H1 (cell line): ENCODE measurements around the gene ARID1B. TPM values are rescaled to one million over a fixed set of nuclear protein-coding genes. Genes with fewer than 3 reads are reported as not detected.

Experiments used
- CTCF ChIA-PET: fragments of 300-600 bp; sonication (Branson Sonifier 250); formaldehyde crosslinking; loops from one replicate; lab custom pipeline; 2021; ENCODE audit not compliant: partially characterized antibody; lab: Charles Lee
- POLR2A ChIA-PET: fragments of 300-600 bp; sonication (Branson Sonifier 250); formaldehyde crosslinking; loops from one replicate; lab custom pipeline; 2021; ENCODE audit warnings: inconsistent platforms; ENCODE audit not compliant: partially characterized antibody; lab: Charles Lee
- DNase-seq, 2 experiments: peaks; one replicate each; pipeline versions ENCODE4 v3.0.0 to v3.0.0-alpha.2; 2010 to 2022; ENCODE audit warnings: low spot score in 2 of 2, low read depth in 1 of 2, mixed read lengths in 1 of 2
- FAIRE-seq: peaks from 2 replicates; lab custom pipeline; 2011; peaks lifted over from hg19 to GRCh38; lab: Jason Lieb, UNC
- H2AFZ ChIP-seq: 2 replicates; pipeline ENCODE4 v1.8.1; 2012; ENCODE audit warnings: low read length, inconsistent platforms
- H2AK5ac ChIP-seq: 2 replicates; pipeline ENCODE4 v1.6.1; 2013; ENCODE audit warnings: low read depth, low read length
- H2BK120ac ChIP-seq: replicated peaks from 2 replicates; pipeline ENCODE3; 2013; ENCODE audit warnings: low read depth, low read length, inconsistent platforms
- H2BK12ac ChIP-seq: 2 replicates; pipeline ENCODE4 v1.6.1; 2013; ENCODE audit warnings: low read depth, low read length
- H2BK15ac ChIP-seq: 2 replicates; pipeline ENCODE4 v1.6.1; 2013; ENCODE audit warnings: low read length
- H2BK20ac ChIP-seq: 2 replicates; pipeline ENCODE4 v1.6.1; 2013; ENCODE audit warnings: low read length
- H2BK5ac ChIP-seq: 2 replicates; pipeline ENCODE4 v1.6.1; 2013; ENCODE audit warnings: low read depth, low read length
- H3K14ac ChIP-seq: 2 replicates; pipeline ENCODE4 v1.6.1; 2013; ENCODE audit warnings: inconsistent platforms; ENCODE audit not compliant: insufficient read length
- H3K18ac ChIP-seq: 2 replicates; pipeline ENCODE4 v1.6.1; 2013; ENCODE audit warnings: low read length; ENCODE audit errors: extremely low read depth
- H3K23ac ChIP-seq: 2 replicates; pipeline ENCODE4 v1.6.1; 2013; ENCODE audit warnings: inconsistent platforms; ENCODE audit not compliant: insufficient read length
- H3K23me2 ChIP-seq: 2 replicates; pipeline ENCODE4 v1.6.1; 2013; ENCODE audit warnings: low read depth, low read length
- H3K27ac ChIP-seq: 2 replicates; pipeline ENCODE4 v1.6.1; 2011; ENCODE audit warnings: low read depth, low read length, inconsistent platforms
- H3K27me3 ChIP-seq, 4 experiments: replicated peaks in 1 of 4; 1 replicate in 1 of 4; 2 replicates in 3 of 4; pipeline versions ENCODE4 v1.6.1 to v1.8.1; 2011 to 2013; ENCODE audit warnings: low read length in 3 of 4, mild to moderate bottlenecking in 3 of 4, inconsistent platforms in 2 of 4, mixed read lengths in 2 of 4, moderate library complexity in 1 of 4; ENCODE audit not compliant: control insufficient read depth in 3 of 4, insufficient read depth in 3 of 4; ENCODE audit errors: extremely low read depth in 1 of 4
- H3K36me3 ChIP-seq, 4 experiments: 2 replicates each; pipeline versions ENCODE4 v1.6.1 to v1.8.1; 2011 to 2013; ENCODE audit warnings: mild to moderate bottlenecking in 4 of 4, low read length in 3 of 4, moderate library complexity in 2 of 4, control low read depth in 1 of 4, inconsistent platforms in 1 of 4; ENCODE audit not compliant: insufficient read depth in 4 of 4, control insufficient read depth in 2 of 4
- H3K4ac ChIP-seq: replicated peaks from 2 replicates; pipeline ENCODE3; 2013; ENCODE audit warnings: low read length, low read depth, mixed read lengths, inconsistent platforms; ENCODE audit not compliant: insufficient read length
- H3K4me1 ChIP-seq, 4 experiments: replicated peaks in 1 of 4; 1 replicate in 1 of 4; 2 replicates in 3 of 4; pipeline versions ENCODE4 v1.6.1 to v1.8.1; 2011 to 2013; ENCODE audit warnings: low read length in 3 of 4, inconsistent platforms in 2 of 4, mixed read lengths in 1 of 4; ENCODE audit not compliant: insufficient read depth in 4 of 4, control insufficient read depth in 3 of 4
- H3K4me2 ChIP-seq, 2 experiments: 2 replicates each; pipeline versions ENCODE4 v1.6.1 to v1.8.1; 2011 to 2013; ENCODE audit warnings: low read depth in 2 of 2, low read length in 2 of 2, control low read depth in 1 of 2, inconsistent platforms in 1 of 2, mild to moderate bottlenecking in 1 of 2; ENCODE audit not compliant: insufficient read depth in 1 of 2
- H3K4me3 ChIP-seq, 4 experiments: fragments of 200-600, 300-600 bp in 1 of 4; sonication (generic), shearing (Covaris generic), sonication (Bioruptor Twin) in 1 of 4; 2 replicates each; pipeline versions ENCODE4 v1.5.1 to v1.8.1; 2011 to 2016; ENCODE audit warnings: low read length in 4 of 4, low read depth in 3 of 4, control low read depth in 2 of 4, inconsistent platforms in 2 of 4, mild to moderate bottlenecking in 2 of 4, mixed read lengths in 1 of 4, moderate library complexity in 1 of 4; ENCODE audit not compliant: insufficient read depth in 2 of 4; ENCODE audit errors: extremely low read depth in 1 of 4
- H3K56ac ChIP-seq: replicated peaks from 2 replicates; pipeline ENCODE3; 2013; ENCODE audit warnings: low read depth, mild to moderate bottlenecking, mixed read lengths, low read length, inconsistent platforms; ENCODE audit not compliant: insufficient read length
- H3K79me1 ChIP-seq: 2 replicates; pipeline ENCODE4 v1.6.1; 2013; ENCODE audit warnings: low read depth, low read length, control low read depth
- H3K79me2 ChIP-seq, 2 experiments: 2 replicates each; pipeline versions ENCODE4 v1.6.1 to v1.8.1; 2012 to 2013; ENCODE audit warnings: low read length in 2 of 2, mild to moderate bottlenecking in 2 of 2, inconsistent platforms in 1 of 2; ENCODE audit not compliant: insufficient read depth in 2 of 2, control insufficient read depth in 1 of 2
- H3K9ac ChIP-seq, 4 experiments: replicated peaks in 1 of 4; 1 replicate in 1 of 4; 2 replicates in 3 of 4; pipeline versions ENCODE4 v1.6.1 to v1.8.1; 2011 to 2013; ENCODE audit warnings: low read depth in 3 of 4, low read length in 3 of 4, control low read depth in 2 of 4, mild to moderate bottlenecking in 2 of 4, moderate library complexity in 2 of 4, inconsistent platforms in 1 of 4; ENCODE audit errors: extremely low read depth in 1 of 4
- H3K9me3 ChIP-seq, 2 experiments: 2 replicates each; pipeline versions ENCODE4 v1.6.1 to v1.8.1; 2012 to 2013; ENCODE audit warnings: mild to moderate bottlenecking in 2 of 2, moderate library complexity in 2 of 2, control low read depth in 1 of 2, inconsistent platforms in 1 of 2, low read depth in 1 of 2, low read length in 1 of 2, mixed read lengths in 1 of 2; ENCODE audit not compliant: insufficient read depth in 2 of 2
- H4K20me1 ChIP-seq, 2 experiments: replicated peaks in 1 of 2; 2 replicates each; pipeline versions ENCODE3 to v1.8.1; 2011 to 2013; ENCODE audit warnings: inconsistent platforms in 2 of 2, low read length in 2 of 2, mild to moderate bottlenecking in 1 of 2; ENCODE audit not compliant: insufficient read depth in 2 of 2, control insufficient read depth in 1 of 2
- H4K5ac ChIP-seq: 2 replicates; pipeline ENCODE4 v1.6.1; 2013; ENCODE audit warnings: low read length, low read depth, mixed read lengths, inconsistent platforms; ENCODE audit not compliant: insufficient read length
- H4K8ac ChIP-seq: 2 replicates; pipeline ENCODE4 v1.8.0; 2013; ENCODE audit warnings: mild to moderate bottlenecking, moderate library complexity, low read length, inconsistent platforms; ENCODE audit not compliant: insufficient read depth; ENCODE audit errors: extremely low read depth
- H4K91ac ChIP-seq: replicated peaks from 2 replicates; pipeline ENCODE3; 2013; ENCODE audit warnings: low read length, mixed read lengths, inconsistent platforms; ENCODE audit not compliant: insufficient read length
- ASH2L ChIP-seq: fragments of 200-600, 300-600 bp; sonication (generic); IDR thresholded peaks from one replicate; pipeline ENCODE4 v1.7.1; 2017; ENCODE audit warnings: low read length
- BRCA1 ChIP-seq: IDR thresholded peaks from 2 replicates; pipeline ENCODE4 v1.6.1; 2012; ENCODE audit warnings: low read depth, low read length, improper control_type of control experiment
- CHD1 ChIP-seq: IDR thresholded peaks from 2 replicates; pipeline ENCODE4 v1.6.1; 2012; ENCODE audit warnings: low read depth, low read length, improper control_type of control experiment
- EZH2 ChIP-seq: fragments of 200-600 bp; sonication (generic); IDR thresholded peaks from 2 replicates; pipeline ENCODE4 v1.7.1; 2012; ENCODE audit warnings: low read depth, mild to moderate bottlenecking, moderate library complexity, low read length, inconsistent platforms; ENCODE audit not compliant: severe bottlenecking
- GTF2F1 ChIP-seq: IDR thresholded peaks from 2 replicates; pipeline ENCODE4 v1.6.1; 2012; ENCODE audit warnings: low read depth, low read length, improper control_type of control experiment, borderline replicate concordance
- JUND ChIP-seq: IDR thresholded peaks from 2 replicates; pipeline ENCODE4 v1.6.1; 2011; ENCODE audit warnings: mild to moderate bottlenecking, improper control_type of control experiment, low read length
- MAFK ChIP-seq: IDR thresholded peaks from 2 replicates; pipeline ENCODE4 v1.6.1; 2012; ENCODE audit warnings: low read depth, mild to moderate bottlenecking, improper control_type of control experiment, low read length
- NRF1 ChIP-seq: IDR thresholded peaks from 2 replicates; pipeline ENCODE4 v1.6.1; 2011; ENCODE audit warnings: mild to moderate bottlenecking, low read depth, low read length, improper control_type of control experiment
- PHF8 ChIP-seq: fragments of 200-600 bp; sonication (generic); conservative IDR thresholded peaks from 2 replicates; pipeline ENCODE4 v1.7.1; 2012; ENCODE audit warnings: low read depth, mild to moderate bottlenecking, inconsistent platforms, low read length, moderate library complexity
- RNF2 ChIP-seq: fragments of 200-900, 300-1000 bp; sonication (generic); IDR thresholded peaks from 2 replicates; pipeline ENCODE4 v1.7.1; 2016; ENCODE audit warnings: borderline replicate concordance, low read depth, mild to moderate bottlenecking, antibody characterized with exemption, low read length; ENCODE audit not compliant: poor library complexity, severe bottlenecking; ENCODE audit errors: missing control alignments
- SIN3A ChIP-seq, 2 experiments: IDR thresholded peaks in 1 of 2; conservative IDR thresholded peaks in 1 of 2; 2 replicates each; pipeline ENCODE4 v1.6.1; 2011 to 2012; ENCODE audit warnings: low read length in 2 of 2, improper control_type of control experiment in 1 of 2, low read depth in 1 of 2, mild to moderate bottlenecking in 1 of 2
- SIX5 ChIP-seq: IDR thresholded peaks from 2 replicates; pipeline ENCODE4 v1.6.1; 2011; ENCODE audit warnings: mild to moderate bottlenecking, low read depth, low read length
- SP2 ChIP-seq: IDR thresholded peaks from 2 replicates; pipeline ENCODE4 v1.6.1; 2012; ENCODE audit warnings: mild to moderate bottlenecking, low read length, inconsistent platforms
- TBP ChIP-seq: IDR thresholded peaks from 2 replicates; pipeline ENCODE4 v1.6.1; 2011; ENCODE audit warnings: low read depth, low read length, improper control_type of control experiment
- ZNF274 ChIP-seq: IDR thresholded peaks from 2 replicates; pipeline ENCODE4 v1.7.0; 2012; ENCODE audit warnings: low read length, borderline replicate concordance; ENCODE audit errors: extremely low read depth
- WGBS, 2 experiments: shearing (Covaris generic) in 1 of 2; methylation state at CpG; one replicate each; pipeline versions ENCODE4 v1.1.6 to v1.1.7; 2013 to 2015; ENCODE audit warnings: low lambda C conversion rate in 2 of 2, mixed read lengths in 2 of 2, inconsistent platforms in 1 of 2, low coverage in 1 of 2, missing lambda C conversion rate in 1 of 2; ENCODE audit not compliant: insufficient replicate concordance in 2 of 2, insufficient coverage in 1 of 2, insufficient read length in 1 of 2; ENCODE audit errors: extremely low coverage in 1 of 2, missing lambda C conversion rate in 1 of 2; 5-methylcytosine and 5-hydroxymethylcytosine counted together
- polyA plus RNA-seq, 7 experiments: library from polyadenylated mRNA; depleted of rRNA in 3 of 7; stranded (reverse) in 5 of 7; unstranded in 2 of 7; fragments of >200 nt in 5 of 7; fragments of 200-250 nt in 2 of 7; gene quantifications; 1 replicate in 5 of 7; 2 replicates in 1 of 7; 4 replicates in 1 of 7; pipeline versions ENCODE4 v1.2.1 to v1.2.3, GENCODE V29; 2011 to 2013; ENCODE audit warnings: missing spikeins in 2 of 7, mixed read lengths in 2 of 7
- total RNA-seq: library from RNA; stranded (reverse); fragmentation: NEBNext Ultra II Directional; extraction: Animal tissue kit (Norgen Biotek cat#: 25700); gene quantifications from 2 replicates; pipeline ENCODE4 v1.2.1, GENCODE V29; 2021

ARID1B gene
- total and polyA plus RNA-seq, 2 of the 8 experiments (the other 6 are each of a cell fraction or from before 2014, with no cell fraction given) = 24.3 to 70.3 TPM

- H4K20me1 ChIP-seq = peaks cover 0 to 4% of the 10 kb centered on the region in 2 experiments
- no peak overlapping the region for H3K9ac ChIP-seq
- no peak overlapping the region for H3K4ac ChIP-seq
- H2AFZ ChIP-seq = no peak overlapping the region
- no peaks in the 10 kb centered on the region for H3K27me3 ChIP-seq
- DNase-seq = no peak
- no peak overlapping the region for H3K18ac ChIP-seq
- H4K8ac ChIP-seq = no peak overlapping the region
- no peak overlapping the region for H3K23ac ChIP-seq
- no peak overlapping the region for H4K5ac ChIP-seq
- FAIRE-seq = no peak
- H4K91ac ChIP-seq = no peak overlapping the region
- POLR2A ChIA-PET = no interaction called here
- 85% methylated on average over 3 of the region's 3 CpGs; no CpG with 5 or more reads in 1 of the 2 experiments for WGBS, 2 experiments
- H3K56ac ChIP-seq = no peak overlapping the region
- no peak overlapping the region for H3K14ac ChIP-seq
- no peak overlapping the region for H3K4me2 ChIP-seq
- no peak overlapping the region for H2BK12ac ChIP-seq
- no peak overlapping the region for H2BK120ac ChIP-seq
- no peak overlapping the region for H2BK15ac ChIP-seq
- H3K4me1 ChIP-seq = peaks cover 4 to 23% (median 13%) of the 10 kb centered on the region in 4 experiments
- peaks cover 0 to 98% of the 10 kb centered on the region in 2 experiments; a peak in 3 of 4 replicates for H3K79me2 ChIP-seq
- CTCF ChIA-PET = no interaction called here
- H2BK5ac ChIP-seq = no peak overlapping the region
- H3K4me3 ChIP-seq = no peak overlapping the region
- H3K23me2 ChIP-seq = no peaks in the 10 kb centered on the region
- H2BK20ac ChIP-seq = no peak overlapping the region
- peaks cover 13% of the 10 kb centered on the region; the same call in 1 of the 2 replicates for H3K79me1 ChIP-seq
- no peak overlapping the region for H2AK5ac ChIP-seq
- H3K27ac ChIP-seq = no peak overlapping the region
- H3K9me3 ChIP-seq = no peaks in the 10 kb centered on the region
- H3K36me3 ChIP-seq = no peaks in the 10 kb centered on the region
- TF ChIP-seq JUND (no peak), SIN3A (conservative IDR thresholded peaks at IDR 0.05 in 1 of 2, IDR thresholded peaks at IDR 0.05 in 1 of 2; ENCODE audit: low read depth in 1 of 2, low read length in 2 of 2) (no peak), PHF8 (no peak), NRF1 (no peak), GTF2F1 (no peak), MAFK (no peak), CHD1 (no peak), ASH2L (no peak), RNF2 (no peak), BRCA1 (no peak), TBP (no peak), EZH2 (no peak), SP2 (no peak), ZNF274 (no peak), SIX5 (no peak)
Measured at GRCh38 chr6:156972145-156972544, 195.0 kb downstream of the ARID1B start.
